HG03521 (cell line): ENCODE data around the gene FBXO45.
"Not testable (repeated sequence)": the region's sequence is repeated elsewhere in the genome, so short reads cannot be mapped to it uniquely, and the experiment has no call there.

Experiments used
- ATAC-seq: cut with Tn5 transposase; IDR thresholded peaks from one replicate; pipeline ENCODE4 v1.9.1; 2021; ENCODE audit warnings: mild to moderate bottlenecking, moderate library complexity; ENCODE audit not compliant: unreplicated experiment

Gene FBXO45

GRCh38 chr3:196555295-196555694 lies 13.2 kb upstream of the FBXO45 start:
- no peak for ATAC-seq

- ATAC-seq, result no peak
Observed at GRCh38 chr3:196557236-196557635, 11.2 kb upstream of the FBXO45 start.

GRCh38 chr3:196558476-196558875 lies 10.0 kb upstream of the FBXO45 start:
- no peak for ATAC-seq

- no peak for ATAC-seq
Observed at GRCh38 chr3:196559826-196560225, 8.6 kb upstream of the FBXO45 start.

- ATAC-seq, result no peak
Observed at GRCh38 chr3:196563721-196564225, 4.7 kb upstream of the FBXO45 start.

GRCh38 chr3:196569003-196569516 lies 600 bp downstream of the FBXO45 start:
- peak; percentile 34 for ATAC-seq

- not testable (repeated sequence) for ATAC-seq
Observed at GRCh38 chr3:196570332-196570731, 1.9 kb downstream of the FBXO45 start.

GRCh38 chr3:196572389-196572788 lies 3.9 kb downstream of the FBXO45 start:
- no peak for ATAC-seq

GRCh38 chr3:196585044-196585757 lies 16.7 kb downstream of the FBXO45 start:
- no peak for ATAC-seq

- ATAC-seq, result no peak
Observed at GRCh38 chr3:196590279-196590678, 21.8 kb downstream of the FBXO45 start.

- no peak for ATAC-seq
Observed at GRCh38 chr3:196596355-196596754, 27.9 kb downstream of the FBXO45 start.

- ATAC-seq, result not testable (repeated sequence)
Observed at GRCh38 chr3:196597971-196598733, 29.7 kb downstream of the FBXO45 start.

- ATAC-seq, result no peak
Observed at GRCh38 chr3:196599734-196600128, 31.3 kb downstream of the FBXO45 start.

- no peak for ATAC-seq
Observed at GRCh38 chr3:196600359-196600758, 31.9 kb downstream of the FBXO45 start.

GRCh38 chr3:196602673-196603072 lies 34.2 kb downstream of the FBXO45 start:
- ATAC-seq, result no peak

GRCh38 chr3:196603683-196604082 lies 35.2 kb downstream of the FBXO45 start:
- ATAC-seq, result no peak

- ATAC-seq, result no peak
Observed at GRCh38 chr3:196604548-196604947, 36.1 kb downstream of the FBXO45 start.

- ATAC-seq, result no peak
Observed at GRCh38 chr3:196608693-196609092, 40.2 kb downstream of the FBXO45 start.

- ATAC-seq, result peak; percentile 85
Observed at GRCh38 chr3:196609343-196609775, 40.9 kb downstream of the FBXO45 start.

- ATAC-seq, result no peak
Observed at GRCh38 chr3:196609805-196610515, 41.5 kb downstream of the FBXO45 start.
